GM18868 (cell line): Measurements from ENCODE around the gene OR2K2.
"Not testable (repeated sequence)": the region's sequence is repeated elsewhere in the genome, so short reads cannot be mapped to it uniquely, and the experiment has no call there.

Experiments used
- ATAC-seq: cut with Tn5 transposase; IDR thresholded peaks from one replicate; pipeline ENCODE4 v1.9.1; 2021; ENCODE audit warnings: mild to moderate bottlenecking, moderate library complexity; ENCODE audit not compliant: unreplicated experiment

OR2K2 gene

GRCh38 chr9:111298731-111299598, 31.1 kb downstream of the OR2K2 start:
- ATAC-seq: no peak

- no peak for ATAC-seq
These were observed 31.9 kb downstream of the OR2K2 start for GRCh38 chr9:111298111-111298510.

- ATAC-seq: no peak
These were observed 32.8 kb downstream of the OR2K2 start for GRCh38 chr9:111297066-111297824.

- ATAC-seq: no peak
These were observed 35.2 kb downstream of the OR2K2 start for GRCh38 chr9:111294691-111295451.

GRCh38 chr9:111287127-111287526, 42.9 kb downstream of the OR2K2 start:
- no peak for ATAC-seq

GRCh38 chr9:111284703-111285102, 45.3 kb downstream of the OR2K2 start:
- no peak for ATAC-seq

GRCh38 chr9:111282845-111283244, 47.2 kb downstream of the OR2K2 start:
- ATAC-seq: no peak

GRCh38 chr9:111280795-111281194, 49.2 kb downstream of the OR2K2 start:
- not testable (repeated sequence) for ATAC-seq
